Chondrocyte (in vitro differentiated cells): Measurements from ENCODE around the gene GSTA2. TPM values are rescaled to one million over a fixed set of nuclear protein-coding genes. Genes with fewer than 3 reads are reported as not detected.
"Not testable (repeated sequence)": the region's sequence is repeated elsewhere in the genome, so short reads cannot be mapped to it uniquely, and the experiment has no call there.

Source experiments
- DNase-seq: peaks from one replicate; pipeline ENCODE4 v3.0.0; 2021; ENCODE audit warnings: mixed read lengths, low spot score
- H3K27ac Mint-ChIP-seq: one replicate; pipeline ENCODE4 v1.8.0; 2021; ENCODE audit warnings: mild to moderate bottlenecking, moderate library complexity, mixed read lengths; ENCODE audit not compliant: unreplicated experiment
- H3K27me3 Mint-ChIP-seq: 2 replicates; pipeline ENCODE4 v1.8.0; 2021; ENCODE audit warnings: low read depth, mixed read lengths
- H3K36me3 Mint-ChIP-seq: 2 replicates; pipeline ENCODE4 v1.8.0; 2021; ENCODE audit warnings: low read depth, mixed read lengths
- H3K4me1 Mint-ChIP-seq: 2 replicates; pipeline ENCODE4 v1.8.0; 2021; ENCODE audit warnings: low read depth, mild to moderate bottlenecking, mixed read lengths
- H3K4me3 Mint-ChIP-seq: one replicate; pipeline ENCODE4 v1.8.0; 2021; ENCODE audit warnings: mild to moderate bottlenecking, moderate library complexity, mixed read lengths; ENCODE audit not compliant: unreplicated experiment
- H3K9me3 Mint-ChIP-seq: 2 replicates; pipeline ENCODE4 v1.8.0; 2021; ENCODE audit warnings: low read depth, mixed read lengths
- total RNA-seq: library from RNA; stranded (reverse); gene quantifications from 3 replicates; pipeline ENCODE4 v1.2.1, GENCODE V29; 2021
- TF ChIP-seq, protein P1 (sequence below): fragments of 200-600 bp; sonication (generic); IDR thresholded peaks from 2 replicates; pipeline ENCODE4 v1.5.0; 2021; ENCODE audit warnings: antibody characterized with exemption, mild to moderate bottlenecking, moderate library complexity

The GSTA2 gene
- total RNA-seq, 1 donor from 2014 or later = not detected

DNA sequence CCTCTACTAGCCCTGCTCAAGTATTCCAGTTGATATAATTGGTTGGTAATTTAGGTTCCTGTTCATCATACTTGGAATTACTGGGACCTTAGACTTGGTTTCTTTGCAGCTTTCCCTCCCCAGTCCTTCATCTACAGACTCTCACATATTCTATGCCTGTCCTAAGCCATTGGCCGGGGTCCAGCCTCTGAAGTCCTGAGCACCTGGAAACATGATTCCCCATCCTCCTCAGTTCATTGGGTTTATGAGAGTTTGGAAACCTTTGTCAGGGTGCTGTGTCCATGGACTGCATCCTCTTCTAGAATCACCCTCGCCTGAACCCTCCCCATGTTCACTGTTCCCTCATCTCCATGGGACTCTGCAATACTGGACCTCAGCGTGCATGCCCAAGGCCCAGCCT, 8.8 kb downstream of the GSTA2 start:
- no peak overlapping the region for H3K27ac Mint-ChIP-seq
- peaks cover 9% of the 10 kb centered on the region for H3K27me3 Mint-ChIP-seq
- no peak for DNase-seq
- H3K9me3 Mint-ChIP-seq = peaks cover 12% of the 10 kb centered on the region
- peaks cover 4% of the 10 kb centered on the region for H3K4me1 Mint-ChIP-seq
- no peak overlapping the region for H3K4me3 Mint-ChIP-seq
- H3K36me3 Mint-ChIP-seq = peaks cover 3% of the 10 kb centered on the region
- TF ChIP-seq, protein P1, sequence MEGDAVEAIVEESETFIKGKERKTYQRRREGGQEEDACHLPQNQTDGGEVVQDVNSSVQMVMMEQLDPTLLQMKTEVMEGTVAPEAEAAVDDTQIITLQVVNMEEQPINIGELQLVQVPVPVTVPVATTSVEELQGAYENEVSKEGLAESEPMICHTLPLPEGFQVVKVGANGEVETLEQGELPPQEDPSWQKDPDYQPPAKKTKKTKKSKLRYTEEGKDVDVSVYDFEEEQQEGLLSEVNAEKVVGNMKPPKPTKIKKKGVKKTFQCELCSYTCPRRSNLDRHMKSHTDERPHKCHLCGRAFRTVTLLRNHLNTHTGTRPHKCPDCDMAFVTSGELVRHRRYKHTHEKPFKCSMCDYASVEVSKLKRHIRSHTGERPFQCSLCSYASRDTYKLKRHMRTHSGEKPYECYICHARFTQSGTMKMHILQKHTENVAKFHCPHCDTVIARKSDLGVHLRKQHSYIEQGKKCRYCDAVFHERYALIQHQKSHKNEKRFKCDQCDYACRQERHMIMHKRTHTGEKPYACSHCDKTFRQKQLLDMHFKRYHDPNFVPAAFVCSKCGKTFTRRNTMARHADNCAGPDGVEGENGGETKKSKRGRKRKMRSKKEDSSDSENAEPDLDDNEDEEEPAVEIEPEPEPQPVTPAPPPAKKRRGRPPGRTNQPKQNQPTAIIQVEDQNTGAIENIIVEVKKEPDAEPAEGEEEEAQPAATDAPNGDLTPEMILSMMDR = no peak

DNA sequence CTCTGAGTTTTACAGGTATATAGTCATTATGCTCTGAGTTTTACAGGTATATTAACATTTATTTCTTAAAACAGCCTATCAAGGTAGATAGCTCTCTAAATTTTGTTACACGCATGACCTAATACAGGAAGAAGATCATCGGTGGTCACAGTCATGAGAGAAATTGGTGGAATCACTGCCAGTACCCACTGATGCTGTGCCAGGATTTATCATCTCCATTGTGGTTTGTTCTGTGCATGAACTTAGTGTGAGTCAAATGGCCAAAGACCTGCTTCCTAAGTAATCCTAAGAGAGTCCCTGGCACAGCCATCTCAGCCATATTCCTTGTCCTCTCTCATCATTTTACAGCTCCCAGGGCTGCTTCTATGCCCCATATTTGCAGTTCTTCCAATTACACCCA, 10.1 kb downstream of the GSTA2 start:
- H3K4me1 Mint-ChIP-seq, DNase-seq, H3K27me3 Mint-ChIP-seq, H3K36me3 Mint-ChIP-seq, H3K4me3 Mint-ChIP-seq, H3K27ac Mint-ChIP-seq: not testable (repeated sequence)
- H3K9me3 Mint-ChIP-seq = peaks cover 12% of the 10 kb centered on the region

DNA sequence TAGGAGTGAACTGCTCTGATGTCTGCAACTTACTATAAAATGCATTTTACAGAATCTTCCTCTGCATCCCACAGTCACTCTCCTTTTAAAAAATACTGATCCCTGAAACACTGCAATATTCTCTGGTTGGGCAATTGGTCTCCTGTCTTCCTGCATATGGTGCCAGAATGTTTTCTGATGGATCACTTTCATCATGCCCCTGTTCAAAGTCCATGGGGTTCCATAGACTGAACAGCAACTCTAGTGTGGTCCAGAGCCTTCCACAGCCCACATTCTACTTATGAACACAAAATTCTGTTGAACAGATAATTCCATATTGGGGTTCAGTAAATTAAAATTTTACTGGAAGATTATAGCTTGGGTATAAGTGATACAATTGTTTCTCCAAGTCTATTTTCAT, 11.0 kb downstream of the GSTA2 start:
- Mint-ChIP-seq H3K4me3 (no peak overlapping the region), H3K9me3 (peaks cover 12% of the 10 kb centered on the region), H3K27ac (no peak overlapping the region), H3K27me3 (peaks cover 9% of the 10 kb centered on the region), H3K36me3 (peaks cover 3% of the 10 kb centered on the region), H3K4me1 (peaks cover 10% of the 10 kb centered on the region)
- DNase-seq = no peak
- TF ChIP-seq, protein P1 = no peak

DNA sequence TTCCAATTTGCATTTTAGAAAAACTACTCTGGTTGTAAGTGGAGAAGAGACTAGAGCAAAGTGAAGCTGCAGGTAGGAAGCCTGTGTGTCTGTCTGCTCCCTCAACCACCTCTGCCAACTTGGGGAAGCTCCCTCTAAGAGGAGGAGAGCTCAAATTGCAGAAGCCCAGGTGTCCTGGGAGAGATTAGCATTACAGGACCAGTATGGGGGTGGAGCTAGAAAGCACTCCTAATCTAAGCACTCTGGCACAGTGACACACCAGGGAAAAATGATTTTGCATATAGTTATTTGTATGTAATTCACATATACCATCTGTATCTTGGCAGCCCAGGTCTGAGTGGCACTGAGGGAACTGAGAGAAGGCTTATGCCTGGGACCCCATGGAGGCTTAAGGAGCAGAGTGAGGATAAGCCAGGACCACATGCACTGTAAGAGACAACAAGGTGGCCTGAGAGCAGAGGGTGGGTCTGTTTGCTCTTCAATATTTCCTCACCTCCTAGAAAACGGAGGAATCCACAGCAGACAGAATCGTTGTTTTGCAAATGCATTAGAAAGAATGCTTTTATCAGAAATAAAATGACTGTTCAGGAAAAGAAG, 13.6 kb downstream of the GSTA2 start:
- Mint-ChIP-seq H3K9me3 (peaks cover 12% of the 10 kb centered on the region), H3K27ac (no peak overlapping the region), H3K27me3 (no peaks in the 10 kb centered on the region), H3K4me3 (no peak overlapping the region), H3K36me3 (peaks cover 3% of the 10 kb centered on the region), H3K4me1 (peaks cover 17% of the 10 kb centered on the region)
- DNase-seq = no peak
- TF ChIP-seq, protein P1 = no peak

DNA sequence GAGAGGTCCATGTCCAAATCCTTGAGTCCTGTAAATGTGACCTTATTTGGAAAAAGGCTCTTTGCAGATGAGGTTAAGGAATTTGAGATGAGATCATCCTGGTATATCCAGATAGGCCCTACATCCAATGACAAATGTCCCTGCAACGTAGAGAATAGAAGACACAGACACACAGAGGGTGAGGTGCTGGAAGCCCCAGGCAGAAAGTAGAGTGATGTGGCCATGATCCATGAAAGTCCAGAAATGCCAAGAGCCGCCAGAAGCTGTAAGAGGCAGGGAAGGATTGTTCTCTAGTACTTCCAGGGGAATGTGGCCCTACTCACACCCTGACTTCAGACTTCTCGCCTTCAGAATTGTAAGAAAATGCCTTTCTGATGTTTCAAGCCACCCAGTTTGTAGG, 16.0 kb downstream of the GSTA2 start:
- Mint-ChIP-seq H3K27ac (peak overlapping the region; percentile 78), H3K4me1 (peaks cover 17% of the 10 kb centered on the region), H3K9me3 (peaks cover 12% of the 10 kb centered on the region)
- not testable (repeated sequence) for H3K36me3 Mint-ChIP-seq, H3K27me3 Mint-ChIP-seq, H3K4me3 Mint-ChIP-seq, DNase-seq

DNA sequence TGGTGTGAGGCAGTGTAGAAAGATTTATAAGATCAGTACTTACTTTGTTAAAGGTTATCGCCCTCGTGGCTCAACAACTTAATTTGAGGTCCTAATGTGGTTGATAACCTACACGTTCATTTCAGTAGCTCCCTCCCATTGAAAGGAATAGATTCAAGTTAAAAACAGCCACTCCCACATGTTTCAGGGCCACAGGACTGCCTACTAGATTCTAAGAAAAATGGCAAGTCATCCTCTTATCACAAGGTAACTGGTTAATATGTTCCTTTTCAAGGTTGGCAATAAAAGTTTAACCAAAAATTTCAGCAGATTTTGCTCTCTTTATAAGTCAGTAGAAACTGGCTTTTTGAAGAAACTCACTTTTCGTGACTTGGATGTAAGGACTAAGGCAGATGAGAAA, 17.1 kb downstream of the GSTA2 start:
- TF ChIP-seq, protein P1 = no peak
- peaks cover 6% of the 10 kb centered on the region for H3K9me3 Mint-ChIP-seq
- peaks cover 3% of the 10 kb centered on the region for H3K36me3 Mint-ChIP-seq
- no peak overlapping the region for H3K4me3 Mint-ChIP-seq
- DNase-seq = no peak
- peaks cover 17% of the 10 kb centered on the region for H3K4me1 Mint-ChIP-seq
- H3K27me3 Mint-ChIP-seq = no peaks in the 10 kb centered on the region
- no peak overlapping the region for H3K27ac Mint-ChIP-seq
